Activated naive CD4-positive, alpha-beta T cell treated with anti-CD3 and anti-CD28 coated beads, Interleukin-2, amount 50 U/mL, for 72 hours (primary cell): ENCODE data around the gene WSCD1. TPM values are rescaled to one million over a fixed set of nuclear protein-coding genes. Genes with fewer than 3 reads are reported as not detected.

Experiments
- ATAC-seq, 2 donors: fragments of 150-1000 bp; cut with Tn5 transposase; 2 replicates each; pipeline ENCODE4 v1.10.0; 2021; ENCODE audit warnings: mild to moderate bottlenecking in 2 of 2, moderate library complexity in 2 of 2
- DNase-seq, 2 donors: peaks; one replicate each; pipeline ENCODE4 v3.0.0; 2021 to 2022; ENCODE audit warnings: low spot score in 2 of 2
- H3K27ac Mint-ChIP-seq, 2 donors: one replicate each; pipeline ENCODE4 v1.8.0; 2022; ENCODE audit warnings: mild to moderate bottlenecking in 2 of 2, mixed read lengths in 2 of 2
- H3K36me3 Mint-ChIP-seq, 2 donors: one replicate each; pipeline ENCODE4 v1.8.0; 2022; ENCODE audit warnings: mixed read lengths in 2 of 2
- H3K9me3 Mint-ChIP-seq, 2 donors: one replicate each; pipeline ENCODE4 v1.8.0; 2022; ENCODE audit warnings: mixed read lengths in 2 of 2
- total RNA-seq, 2 donors: library from RNA; stranded (reverse); gene quantifications; one replicate each; pipeline ENCODE4 v1.2.3, GENCODE V29; 2022

The WSCD1 gene
- total RNA-seq, 2 donors from 2014 or later: 0.37 TPM; not detected in 1

- no peak overlapping the region for H3K27ac Mint-ChIP-seq
- no peaks in the 10 kb centered on the region for H3K9me3 Mint-ChIP-seq
- ATAC-seq: no peak
- no peaks in the 10 kb centered on the region for H3K36me3 Mint-ChIP-seq
- DNase-seq: no peak
Observed at GRCh38 chr17:6094926-6095325, 24.7 kb downstream of the WSCD1 start.

DNA sequence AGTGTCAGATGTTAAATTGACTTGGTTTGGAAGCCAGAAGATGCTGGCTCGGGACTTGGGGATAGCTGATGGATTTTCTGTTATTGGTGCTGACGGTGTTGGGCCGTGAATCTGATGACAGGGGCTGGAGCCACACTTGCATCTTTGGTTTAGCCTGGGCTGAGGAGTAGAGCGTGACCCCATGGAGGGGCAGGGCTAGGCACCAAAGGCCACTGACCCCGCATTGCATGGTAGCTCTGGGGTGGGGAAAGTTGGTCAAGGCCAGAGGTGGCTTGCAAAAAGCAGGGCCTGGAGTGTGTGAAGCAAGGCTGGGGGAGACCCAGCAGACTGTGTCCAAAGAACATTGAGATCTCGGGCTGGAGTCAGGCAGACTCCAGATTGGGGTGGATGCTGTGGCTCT is 25.3 kb downstream of the WSCD1 start:
- ATAC-seq: no peak
- no peak for DNase-seq
- Mint-ChIP-seq H3K27ac (no peak overlapping the region), H3K9me3 (no peaks in the 10 kb centered on the region), H3K36me3 (no peaks in the 10 kb centered on the region)

- Mint-ChIP-seq H3K36me3 (no peaks in the 10 kb centered on the region), H3K9me3 (no peaks in the 10 kb centered on the region), H3K27ac (no peak overlapping the region)
- no peak for DNase-seq
- ATAC-seq: no peak
Observed at GRCh38 chr17:6096201-6097004, 26.2 kb downstream of the WSCD1 start.

DNA sequence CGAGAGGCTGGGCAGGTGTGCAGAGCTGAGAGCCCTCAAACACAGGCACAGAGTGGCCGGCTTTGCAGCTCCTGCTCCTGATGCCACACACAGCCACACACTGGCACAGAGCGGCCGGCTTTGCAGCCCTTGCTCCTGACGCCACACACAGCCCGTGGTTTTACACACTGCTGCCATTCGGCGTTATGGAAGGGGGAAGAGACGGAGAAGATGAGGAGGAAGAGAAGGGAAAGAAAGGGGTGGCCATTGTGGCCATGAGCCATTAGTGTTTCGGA is 26.8 kb downstream of the WSCD1 start:
- Mint-ChIP-seq H3K27ac (no peak overlapping the region), H3K9me3 (no peaks in the 10 kb centered on the region), H3K36me3 (no peaks in the 10 kb centered on the region)
- DNase-seq (no peak), ATAC-seq (no peak)

DNA sequence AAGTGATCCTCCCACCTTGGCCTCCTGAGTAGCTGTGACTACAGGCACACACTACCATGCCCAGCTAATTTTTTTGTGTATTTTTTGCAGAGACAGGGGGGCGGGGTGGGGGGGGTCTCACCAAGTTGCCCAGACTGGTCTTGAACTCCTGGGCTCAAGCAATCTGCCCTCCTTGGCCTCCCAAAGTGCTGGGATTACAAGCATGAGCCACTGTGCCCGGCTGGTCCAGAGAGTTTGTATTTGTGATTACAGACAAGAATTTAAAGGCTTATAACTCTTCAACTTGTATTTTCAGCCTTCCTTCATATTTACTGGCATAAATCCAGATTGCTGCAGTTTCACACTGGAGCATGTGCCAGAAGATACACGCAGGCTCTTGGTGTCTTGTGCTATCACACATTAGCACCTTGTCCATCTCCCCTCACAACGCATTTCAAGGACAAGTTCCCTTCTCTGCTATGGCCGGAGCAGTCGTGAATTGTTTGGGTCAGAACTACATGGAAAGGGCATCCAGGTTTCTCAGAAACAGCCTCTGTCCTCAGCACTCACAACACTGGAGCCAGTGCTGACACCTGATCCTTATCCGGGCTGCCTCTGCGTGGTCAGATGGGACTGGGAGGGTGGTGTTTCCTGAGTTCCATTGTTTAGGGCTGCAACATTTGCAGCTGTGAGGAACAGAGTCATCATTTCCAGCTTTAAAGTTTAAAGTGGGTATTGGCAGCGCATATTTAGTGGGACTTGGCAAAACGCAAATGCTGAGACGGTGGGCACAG is 28.1 kb downstream of the WSCD1 start:
- Mint-ChIP-seq H3K9me3 (no peaks in the 10 kb centered on the region), H3K36me3 (no peaks in the 10 kb centered on the region), H3K27ac (no peak overlapping the region)
- ATAC-seq: no peak
- no peak for DNase-seq

DNA sequence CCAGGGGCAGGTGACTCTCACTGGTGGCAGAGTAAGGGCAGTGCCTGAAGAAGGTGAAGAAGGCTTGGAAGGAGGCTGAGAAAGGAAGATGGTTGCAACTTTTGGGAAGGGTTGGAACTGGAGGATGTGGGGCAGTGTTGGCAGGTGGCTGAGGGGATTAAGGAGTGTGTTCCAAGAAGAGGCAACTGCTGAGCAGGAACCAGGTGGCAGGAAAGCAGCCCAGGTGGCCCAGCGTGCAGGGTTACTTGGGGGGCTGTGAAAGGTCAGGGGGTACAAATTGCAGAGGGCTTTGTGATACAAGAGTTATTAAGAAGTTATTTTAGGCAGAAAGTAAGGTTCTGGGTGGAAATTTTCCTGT is 28.6 kb downstream of the WSCD1 start:
- no peak for ATAC-seq
- H3K9me3 Mint-ChIP-seq: no peaks in the 10 kb centered on the region
- no peak overlapping the region for H3K27ac Mint-ChIP-seq
- no peak for DNase-seq
- no peaks in the 10 kb centered on the region for H3K36me3 Mint-ChIP-seq

- DNase-seq: peak in 1 of 2 donors; percentile 16
- Mint-ChIP-seq H3K27ac (no peak overlapping the region), H3K9me3 (no peaks in the 10 kb centered on the region), H3K36me3 (no peaks in the 10 kb centered on the region)
- ATAC-seq: no peak
Observed at GRCh38 chr17:6099492-6099891, 29.3 kb downstream of the WSCD1 start.

DNA sequence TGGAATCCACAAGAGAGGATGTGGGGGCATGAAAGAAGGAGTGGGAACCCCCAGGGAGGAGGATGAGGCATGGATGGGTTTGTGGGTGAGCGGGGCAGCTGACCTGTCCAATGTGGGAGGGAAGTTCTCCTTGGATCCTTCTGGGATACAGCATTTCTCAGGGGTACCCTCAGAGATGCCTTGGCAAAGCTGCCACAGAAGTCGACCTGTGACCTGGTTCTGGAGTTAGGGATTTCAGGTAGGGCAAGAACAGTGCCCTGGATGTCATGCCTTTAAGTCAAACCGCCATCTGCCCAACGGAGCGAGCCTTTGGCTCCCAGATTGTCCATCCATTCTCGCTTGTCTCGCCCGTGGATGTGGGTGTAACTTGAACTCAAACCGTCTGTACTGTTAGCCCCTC is 30.0 kb downstream of the WSCD1 start:
- no peaks in the 10 kb centered on the region for H3K9me3 Mint-ChIP-seq
- peak in 1 of 2 donors; percentile 38 for DNase-seq

GRCh38 chr17:6100891-6101500 is 30.8 kb downstream of the WSCD1 start:
- Mint-ChIP-seq H3K27ac (no peak overlapping the region), H3K9me3 (no peaks in the 10 kb centered on the region), H3K36me3 (no peaks in the 10 kb centered on the region)
- DNase-seq: no peak
- ATAC-seq: no peak

More for the DNA sequence above, 30.0 kb downstream of the WSCD1 start:
- H3K27ac Mint-ChIP-seq: no peak overlapping the region
- no peaks in the 10 kb centered on the region for H3K36me3 Mint-ChIP-seq
- ATAC-seq: no peak

GRCh38 chr17:6101706-6102105 is 31.5 kb downstream of the WSCD1 start:
- Mint-ChIP-seq H3K27ac (no peak overlapping the region), H3K9me3 (peaks cover 0 to 5% of the 10 kb centered on the region in 2 donors), H3K36me3 (no peaks in the 10 kb centered on the region)
- ATAC-seq (no peak), DNase-seq (no peak)

DNA sequence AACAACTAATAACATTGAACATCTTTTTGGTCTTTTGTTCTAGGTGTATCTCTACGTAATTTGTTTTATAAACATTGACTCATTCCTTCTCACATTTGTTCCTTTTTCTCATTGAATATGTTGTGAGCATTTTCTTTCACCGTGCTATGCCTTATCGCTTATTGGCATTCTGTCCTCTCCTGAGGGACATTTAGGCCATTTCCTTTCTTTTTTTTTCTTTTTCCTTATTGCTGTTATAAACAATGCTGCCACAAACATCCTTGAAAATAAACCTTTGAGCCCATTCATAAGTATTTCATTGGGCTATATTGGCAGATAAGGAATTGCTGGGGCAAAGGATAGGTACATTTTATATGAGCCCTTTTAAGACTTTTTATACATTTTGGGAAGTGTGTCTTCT is 32.4 kb downstream of the WSCD1 start:
- H3K9me3 Mint-ChIP-seq: peaks cover 0 to 5% of the 10 kb centered on the region in 2 donors
- ATAC-seq (no peak), DNase-seq (no peak)
- H3K36me3 Mint-ChIP-seq: no peaks in the 10 kb centered on the region
- H3K27ac Mint-ChIP-seq: no peak overlapping the region

DNA sequence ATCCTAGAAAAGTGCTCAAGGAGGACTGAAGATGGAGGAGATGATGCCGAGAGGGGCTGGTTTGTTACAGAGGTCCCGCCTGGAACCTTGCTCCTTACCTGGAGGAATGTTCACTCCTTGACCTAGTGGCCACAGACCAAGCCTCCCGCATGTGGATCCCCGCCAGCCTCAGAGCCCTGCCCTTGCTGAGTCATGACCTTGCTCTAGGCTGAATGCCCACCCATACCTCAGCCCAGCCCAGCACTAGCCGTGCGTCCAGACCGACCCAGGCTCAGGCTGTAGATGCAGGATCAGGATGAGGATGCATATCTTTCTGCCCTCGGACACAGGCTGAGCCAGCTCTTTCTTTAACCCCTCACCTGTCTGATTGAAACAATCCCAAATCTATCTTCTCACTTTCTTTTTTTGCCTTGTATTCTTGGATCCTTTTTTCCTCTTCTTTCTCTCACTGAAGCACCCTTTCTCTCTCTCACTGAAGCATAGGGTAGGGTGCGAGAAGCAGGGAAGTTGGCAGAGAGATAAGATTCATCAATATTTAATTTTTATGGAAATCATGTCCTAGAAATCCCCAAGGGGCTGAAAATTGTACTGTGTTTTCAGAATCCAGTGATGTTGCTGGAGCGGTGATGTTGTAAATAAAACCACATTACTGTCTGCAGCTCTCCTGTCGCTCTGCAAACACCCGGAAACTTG is 34.9 kb downstream of the WSCD1 start:
- ATAC-seq: no peak
- no peaks in the 10 kb centered on the region for H3K36me3 Mint-ChIP-seq
- no peak for DNase-seq

DNA sequence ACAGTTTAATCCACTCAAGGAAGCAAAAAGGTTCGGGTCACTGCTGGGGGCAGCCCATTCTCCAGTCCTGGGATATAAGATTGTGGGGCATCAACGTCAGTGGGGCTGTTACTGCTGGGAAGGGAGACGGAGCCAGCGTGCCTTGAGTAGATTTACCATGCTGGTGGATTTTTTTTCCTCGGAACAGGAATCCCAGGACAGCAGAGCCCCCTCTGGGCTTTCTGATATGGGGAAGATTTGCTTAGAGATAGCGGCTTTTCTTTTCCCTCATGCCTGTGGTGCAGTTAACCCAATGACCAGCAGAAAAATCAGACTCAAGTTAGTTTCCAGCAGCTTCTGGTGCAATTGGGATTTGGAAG is 35.4 kb downstream of the WSCD1 start:
- no peaks in the 10 kb centered on the region for H3K36me3 Mint-ChIP-seq
- peaks cover 0 to 5% of the 10 kb centered on the region in 2 donors for H3K9me3 Mint-ChIP-seq
- DNase-seq: no peak
- no peak overlapping the region for H3K27ac Mint-ChIP-seq
- ATAC-seq: no peak

More for the DNA sequence above, 34.9 kb downstream of the WSCD1 start:
- Mint-ChIP-seq H3K9me3 (peaks cover 0 to 5% of the 10 kb centered on the region in 2 donors), H3K27ac (no peak overlapping the region)

GRCh38 chr17:6106212-6106611 is 36.0 kb downstream of the WSCD1 start:
- no peaks in the 10 kb centered on the region for H3K36me3 Mint-ChIP-seq
- no peak overlapping the region for H3K27ac Mint-ChIP-seq
- DNase-seq (no peak), ATAC-seq (no peak)
- H3K9me3 Mint-ChIP-seq: peaks cover 0 to 5% of the 10 kb centered on the region in 2 donors

DNA sequence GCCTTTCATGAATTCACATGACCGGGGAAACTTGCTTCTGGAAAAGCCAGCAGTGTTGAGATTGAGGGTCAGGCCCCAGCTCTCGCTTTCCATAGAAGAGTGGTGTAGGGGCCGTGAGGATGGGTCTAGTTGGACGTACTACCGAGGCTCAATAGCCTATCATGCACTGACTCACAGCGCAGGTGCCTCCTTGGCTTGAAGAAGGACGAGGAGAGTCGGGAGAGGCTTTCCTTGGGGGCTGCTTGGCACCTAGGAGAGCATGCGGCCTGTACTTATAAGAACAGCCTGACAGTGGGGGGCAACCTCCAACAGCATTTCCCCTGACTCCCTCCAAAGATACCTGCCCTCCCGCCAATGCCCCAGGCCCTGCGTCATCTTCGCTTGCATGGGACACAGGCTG is 37.6 kb downstream of the WSCD1 start:
- ATAC-seq (no peak), DNase-seq (no peak)
- Mint-ChIP-seq H3K9me3 (peaks cover 0 to 5% of the 10 kb centered on the region in 2 donors), H3K27ac (no peak overlapping the region), H3K36me3 (no peaks in the 10 kb centered on the region)

- Mint-ChIP-seq H3K9me3 (peaks cover 0 to 5% of the 10 kb centered on the region in 2 donors), H3K36me3 (no peaks in the 10 kb centered on the region), H3K27ac (no peak overlapping the region)
- ATAC-seq (no peak), DNase-seq (no peak)
Observed at GRCh38 chr17:6108382-6108781, 38.2 kb downstream of the WSCD1 start.

- Mint-ChIP-seq H3K27ac (no peak overlapping the region), H3K9me3 (peaks cover 0 to 5% of the 10 kb centered on the region in 2 donors)
Observed at GRCh38 chr17:6108987-6109386, 38.8 kb downstream of the WSCD1 start.

More at GRCh38 chr17:6108987-6109386, 38.8 kb downstream of the WSCD1 start:
- no peak for DNase-seq
- no peak for ATAC-seq
- no peaks in the 10 kb centered on the region for H3K36me3 Mint-ChIP-seq
